Stimulated activated CD4-positive, alpha-beta T cell treated with anti-CD3 and anti-CD28 coated beads, Interleukin-2, amount 100 ng/mL, for 48 hours (primary cell): ENCODE results near the gene POGZ.
A peak's percentile ranks its signal among the peaks of the same experiment; 100 is the strongest.
"Not testable (repeated sequence)": the region's sequence is repeated elsewhere in the genome, so short reads cannot be mapped to it uniquely, and the experiment has no call there.

Experiments used
- DNase-seq, 2 donors: peaks; one replicate each; pipeline ENCODE4 v3.0.0-alpha.2; 2020

Gene POGZ

GRCh38 chr1:151407304-151407703 is 52.0 kb downstream of the POGZ start:
- no peak for DNase-seq

DNA sequence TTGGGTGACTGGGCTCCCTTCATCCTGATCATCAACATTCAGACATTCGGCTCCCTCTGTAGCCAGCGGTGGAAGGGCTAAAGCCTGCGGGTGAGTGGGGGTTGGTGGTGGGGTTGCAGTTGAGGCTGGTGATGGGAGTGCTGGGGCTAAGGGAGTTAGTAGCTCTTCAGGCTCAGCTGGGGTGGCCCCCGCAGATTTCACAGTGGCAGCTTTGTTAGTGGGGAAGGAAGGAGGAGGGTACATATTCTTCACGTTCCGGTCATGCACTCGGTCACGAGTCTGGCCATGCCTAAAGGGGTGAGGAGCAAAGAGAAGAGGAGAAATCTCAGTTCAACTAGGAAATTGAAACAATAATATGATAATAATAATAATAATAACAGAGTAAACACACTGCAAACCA is 53.1 kb downstream of the POGZ start:
- no peak for DNase-seq

DNA sequence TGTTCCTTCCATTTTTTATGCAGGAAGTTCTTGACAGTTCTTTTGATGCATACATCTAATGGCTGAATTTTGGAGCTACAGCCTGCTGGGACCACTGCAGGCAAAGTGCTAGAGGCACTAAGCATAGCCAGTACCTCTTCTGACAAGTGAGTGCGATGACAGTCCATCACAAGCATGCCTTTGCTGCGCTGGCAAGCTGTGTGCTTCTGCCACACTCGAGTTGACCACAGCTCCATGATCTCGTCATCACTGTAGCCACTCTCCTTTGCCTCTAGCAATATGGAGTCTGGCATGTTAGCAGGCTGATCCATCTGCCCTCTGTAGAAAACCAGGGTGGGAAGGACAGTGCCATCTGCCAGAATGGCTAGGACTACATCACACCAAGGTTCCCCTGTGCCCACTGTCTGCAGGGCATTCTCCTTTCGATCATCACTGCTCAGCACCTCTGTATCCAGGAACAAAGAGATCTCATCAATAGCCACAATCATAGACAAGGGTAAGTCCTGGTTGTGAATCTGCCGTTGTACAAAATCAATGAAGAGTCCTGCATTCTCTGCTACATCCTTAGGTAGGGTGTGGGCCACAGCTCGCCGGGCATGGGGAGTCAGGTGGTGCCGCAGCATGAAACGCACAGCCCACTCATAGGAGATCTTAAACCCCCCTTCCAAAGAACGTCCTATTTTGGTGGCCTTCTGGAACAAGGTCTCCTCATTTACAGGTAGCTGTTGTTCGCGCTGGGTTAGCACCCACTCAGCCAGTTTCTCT is 53.9 kb downstream of the POGZ start:
- DNase-seq, result no peak

DNA sequence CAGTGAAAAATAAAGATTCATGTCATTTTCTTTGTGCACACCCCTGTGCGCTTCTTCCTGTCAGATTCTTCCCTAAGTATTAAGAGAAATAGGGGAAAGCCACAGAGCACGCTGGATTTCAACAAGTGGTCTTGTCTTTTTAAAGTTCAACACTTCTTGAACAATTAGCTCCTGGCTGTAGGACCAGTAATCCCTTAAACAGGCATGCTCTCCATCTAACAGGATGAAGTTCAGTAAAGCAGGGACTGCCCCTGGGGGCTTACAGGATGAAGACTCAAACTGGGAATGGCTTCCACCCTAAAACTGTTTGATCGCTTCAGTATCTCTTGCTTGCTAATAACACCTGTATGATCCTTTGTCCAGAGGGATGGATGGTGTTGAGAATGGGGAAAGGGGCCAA is 55.7 kb downstream of the POGZ start:
- DNase-seq, result no peak

- DNase-seq, result no peak
Measured at GRCh38 chr1:151402764-151403163, 56.5 kb downstream of the POGZ start.

DNA sequence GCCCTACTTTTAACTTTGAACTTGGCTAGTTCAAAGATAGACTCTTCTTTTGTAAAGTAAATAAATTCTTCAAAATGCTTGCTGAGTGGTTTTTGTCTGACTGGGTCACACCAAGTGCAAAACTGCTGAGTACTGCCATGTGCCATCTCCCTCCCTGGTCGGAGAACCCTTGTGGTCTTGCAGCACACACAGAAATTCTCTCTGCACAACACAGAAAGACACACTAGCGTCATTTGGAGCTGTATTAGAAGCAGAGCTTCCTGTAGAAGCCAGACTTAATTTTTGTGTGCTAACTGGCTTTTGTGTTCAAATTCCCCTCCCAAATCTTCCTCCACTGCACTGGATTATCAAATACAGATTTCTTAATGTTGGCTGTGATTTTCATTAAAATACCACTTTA is 57.4 kb downstream of the POGZ start:
- DNase-seq, result no peak

DNA sequence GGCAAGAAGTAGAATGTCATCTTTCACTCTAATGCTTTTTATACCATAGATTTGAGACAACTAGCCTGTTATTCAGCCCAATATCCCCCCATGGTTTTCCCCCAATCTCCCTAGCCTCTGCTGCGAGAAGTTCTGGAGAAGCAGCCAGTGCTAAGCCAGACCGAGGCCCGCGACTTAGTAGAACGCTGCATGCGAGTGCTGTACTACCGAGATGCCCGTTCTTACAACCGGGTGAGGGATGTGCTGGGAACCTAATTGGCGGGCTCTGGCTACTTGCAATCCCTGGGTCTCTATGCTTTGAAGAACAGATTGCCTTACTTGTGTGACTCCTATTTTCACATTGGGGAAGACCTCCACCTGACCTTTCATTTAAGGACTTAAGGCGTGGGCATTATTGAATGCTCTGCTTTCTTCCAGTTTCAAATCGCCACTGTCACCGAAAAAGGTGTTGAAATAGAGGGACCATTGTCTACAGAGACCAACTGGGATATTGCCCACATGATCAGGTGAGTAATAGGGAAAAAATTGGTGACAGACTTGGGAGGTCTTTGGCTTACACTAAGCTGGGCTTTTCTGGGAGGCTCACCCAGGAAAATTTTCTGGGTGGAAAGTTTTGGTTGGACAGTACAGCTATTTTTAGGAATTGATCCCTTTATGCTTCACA is 58.0 kb downstream of the POGZ start:
- DNase-seq, result no peak

DNA sequence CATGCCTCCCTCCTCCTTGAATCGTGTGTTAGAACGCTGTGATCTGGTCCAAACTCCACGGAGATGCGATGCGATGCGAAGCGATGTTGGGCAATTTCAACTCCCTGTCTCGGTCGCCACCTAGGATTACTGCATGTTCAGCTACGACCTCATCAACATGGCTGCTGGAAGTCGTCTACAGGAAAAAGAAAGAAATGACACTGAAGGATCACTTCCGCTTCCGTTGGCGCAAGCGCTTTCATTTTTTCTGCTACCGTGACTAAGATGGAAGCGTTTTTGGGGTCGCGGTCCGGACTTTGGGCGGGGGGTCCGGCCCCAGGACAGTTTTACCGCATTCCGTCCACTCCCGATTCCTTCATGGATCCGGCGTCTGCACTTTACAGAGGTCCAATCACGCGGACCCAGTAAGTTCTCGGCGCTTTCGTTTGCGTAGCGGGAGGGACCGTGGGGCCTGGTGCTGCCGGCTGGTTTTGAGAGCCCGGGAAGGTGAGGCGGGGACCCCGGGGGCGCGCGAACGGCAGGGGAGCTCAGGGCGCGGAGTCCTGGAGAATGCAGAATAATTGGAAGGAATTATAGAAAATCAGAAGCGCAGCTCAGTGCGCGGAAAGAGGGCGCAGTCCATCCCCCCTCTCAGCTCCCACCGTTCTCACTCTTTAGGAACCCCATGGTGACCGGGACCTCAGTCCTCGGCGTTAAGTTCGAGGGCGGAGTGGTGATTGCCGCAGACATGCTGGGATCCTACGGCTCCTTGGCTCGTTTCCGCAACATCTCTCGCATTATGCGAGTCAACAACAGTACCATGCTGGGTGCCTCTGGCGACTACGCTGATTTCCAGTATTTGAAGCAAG is 59.7 kb downstream of the POGZ start, which contains the start of gene PSMB4:
PSMB4 (plus strand) TSS at position 250 of the 848 bp plus-strand sequence; CDS start at position 265, 15 bp downstream.
- peak; percentile 62 to 70 for DNase-seq

- DNase-seq, result not testable (repeated sequence)
Measured at GRCh38 chr1:151396265-151396664, 63.0 kb downstream of the POGZ start.

DNA sequence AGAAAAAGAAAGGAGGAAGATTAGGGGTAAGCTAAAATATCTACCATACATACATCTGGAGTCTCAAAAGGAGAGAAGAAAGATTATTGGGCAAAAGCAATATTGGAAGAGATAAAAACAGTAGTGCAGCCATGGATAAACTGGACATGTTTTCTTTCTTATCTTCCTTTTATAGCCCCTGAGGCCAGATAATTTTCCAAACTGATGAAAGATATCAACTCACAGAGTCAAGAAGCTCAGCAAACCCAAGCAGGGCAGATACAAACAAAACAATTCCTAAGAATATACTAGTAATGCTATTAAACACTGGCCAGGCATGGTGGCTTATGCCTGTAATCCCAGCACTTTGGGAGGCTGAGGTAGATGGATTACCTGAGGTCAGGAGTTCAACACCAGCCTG is 65.7 kb downstream of the POGZ start:
- no peak for DNase-seq

DNA sequence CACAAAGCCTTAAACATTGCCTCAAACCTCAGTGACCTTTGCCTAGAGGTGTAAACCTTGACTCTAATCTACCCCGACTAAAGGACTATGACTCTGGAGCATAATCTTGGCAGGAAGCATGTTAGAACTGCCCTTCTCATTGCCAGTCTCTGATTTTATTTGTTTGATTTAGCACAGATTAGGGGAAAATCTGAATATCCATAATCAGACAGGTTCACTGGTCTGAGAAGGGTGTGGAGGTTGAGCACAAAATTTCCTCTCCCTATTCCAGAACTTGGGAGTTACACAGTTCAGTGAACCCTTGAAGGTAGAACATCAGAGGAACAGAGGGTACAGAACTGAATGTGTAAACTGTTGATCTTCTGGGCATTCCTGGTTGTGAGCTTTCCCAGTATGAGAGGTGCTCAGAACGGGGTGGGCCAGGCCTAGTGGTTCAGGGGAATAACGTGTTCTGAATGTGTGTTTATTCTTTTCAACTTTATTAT is 68.2 kb downstream of the POGZ start:
- DNase-seq, result no peak

DNA sequence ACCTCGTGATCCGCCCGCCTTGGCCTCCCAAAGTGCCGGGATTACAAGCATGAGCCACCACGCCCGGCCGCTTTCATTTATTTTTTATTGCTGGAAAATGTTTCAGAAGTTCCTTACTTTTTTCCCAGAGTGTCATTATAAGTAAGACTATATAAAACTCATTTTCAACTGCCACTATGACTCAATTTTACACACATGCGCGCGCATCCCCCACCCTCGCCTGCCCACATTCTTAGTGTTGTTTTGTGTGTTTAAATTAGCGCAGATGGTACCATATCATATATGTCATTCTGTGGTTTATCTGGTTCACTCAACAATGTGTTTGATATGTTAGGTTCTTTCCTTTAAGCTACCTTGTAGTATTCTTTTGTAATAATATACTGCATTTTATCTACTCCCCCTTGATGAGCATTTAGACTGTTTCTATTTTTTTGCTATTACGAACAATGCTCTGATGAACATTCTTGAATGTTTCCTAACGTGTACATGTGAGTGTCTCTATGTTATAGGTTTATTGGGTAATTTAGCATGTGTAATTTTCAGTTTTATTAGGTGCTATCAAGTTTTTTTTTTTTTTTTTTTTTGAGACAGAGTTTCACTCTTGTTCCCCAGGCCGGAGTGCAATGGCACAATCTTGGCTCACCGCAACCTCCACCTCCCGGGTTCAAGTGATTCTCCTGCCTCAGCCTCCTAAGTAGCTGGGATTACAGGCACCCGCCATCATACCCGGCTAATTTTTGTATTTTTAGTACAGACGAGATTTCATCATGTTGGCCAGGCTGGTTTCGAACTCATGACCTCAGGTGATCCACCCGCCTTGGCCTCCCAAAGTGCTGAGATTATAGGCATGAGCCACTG is 68.8 kb downstream of the POGZ start:
- DNase-seq, result not testable (repeated sequence)

GRCh38 chr1:151386002-151386401 is 73.3 kb downstream of the POGZ start:
- DNase-seq, result no peak

DNA sequence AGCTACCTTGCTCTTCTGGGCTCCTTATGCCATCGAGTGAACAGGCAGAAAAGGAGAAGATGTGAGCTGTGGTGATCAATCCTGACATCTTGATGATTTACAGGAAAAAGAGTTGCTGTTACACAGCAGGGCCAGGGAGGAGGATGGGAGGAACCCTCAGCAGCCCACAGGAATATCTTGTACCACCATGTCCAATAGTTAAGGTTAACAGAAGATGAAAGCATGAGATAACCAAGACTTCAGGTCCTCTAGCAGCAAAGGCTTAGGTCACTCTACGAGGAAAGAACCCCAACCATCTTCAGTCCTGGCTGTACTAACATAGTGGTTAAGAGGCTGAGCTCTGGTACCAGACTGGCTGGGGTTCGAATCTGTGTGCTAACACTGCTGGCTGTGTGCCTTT is 74.7 kb downstream of the POGZ start:
- no peak for DNase-seq

- no peak for DNase-seq
Measured at GRCh38 chr1:151377150-151377884, 82.0 kb downstream of the POGZ start.

DNA sequence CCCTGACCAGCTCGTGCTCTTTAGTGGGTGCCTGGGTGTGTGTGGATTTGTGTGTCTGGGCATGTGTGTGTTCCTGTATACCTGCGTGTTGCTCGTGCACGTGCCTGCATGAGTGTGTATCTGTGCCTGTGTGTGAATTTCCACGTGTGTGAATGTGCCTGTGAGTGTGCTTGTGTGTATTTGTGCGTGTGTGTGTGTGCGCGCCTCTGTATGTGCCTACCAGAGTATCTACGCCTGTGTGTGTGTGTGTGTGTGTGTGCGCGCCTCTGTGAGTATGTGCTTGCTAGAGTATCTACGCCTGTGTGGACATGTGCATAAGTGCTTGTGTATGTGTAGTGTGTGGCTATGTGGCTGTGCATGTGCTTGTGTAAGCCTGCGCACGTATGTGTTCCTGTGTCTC is 86.1 kb downstream of the POGZ start:
- no peak for DNase-seq

DNA sequence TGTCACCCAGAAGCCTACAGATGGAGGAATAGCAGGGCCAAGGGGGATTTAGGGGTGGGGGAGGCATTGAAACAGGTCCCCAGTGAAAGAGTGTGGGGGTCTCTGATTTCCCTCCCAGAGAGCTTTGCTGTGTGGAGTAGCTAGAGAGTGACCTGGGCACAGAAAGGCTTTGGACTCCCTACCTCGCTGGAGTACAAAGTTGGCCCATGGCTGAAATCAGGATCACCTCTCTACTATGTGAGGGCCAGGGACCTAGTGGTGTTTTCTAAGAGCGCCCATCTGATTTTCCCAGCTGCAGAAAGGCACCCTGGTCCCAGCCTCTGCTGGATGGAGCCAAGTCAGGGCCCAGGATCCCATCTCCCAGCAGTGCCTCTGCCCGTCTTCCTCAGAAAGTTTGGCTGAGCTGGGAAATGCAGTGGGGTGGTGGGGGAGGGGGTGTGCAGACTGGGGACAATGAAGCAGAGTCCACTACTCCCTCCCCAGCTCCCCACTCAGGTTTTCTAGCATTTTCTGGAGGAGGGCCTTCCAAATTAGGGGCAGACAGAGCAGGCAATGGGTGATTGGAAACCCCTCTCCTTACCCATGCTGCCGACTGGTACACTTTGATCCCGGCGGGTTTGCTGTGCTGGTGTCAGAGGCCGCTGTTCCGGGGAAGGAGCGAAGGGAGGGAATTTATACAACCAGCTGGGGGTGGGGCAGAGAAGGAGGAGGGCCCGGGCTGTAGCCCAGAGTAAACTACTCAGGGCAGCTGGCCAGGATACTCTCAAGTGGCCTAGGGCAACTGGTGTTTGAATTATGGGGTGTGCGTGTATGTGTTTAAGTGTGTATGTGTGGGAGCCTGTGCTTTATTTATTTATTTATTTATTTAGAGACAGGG is 87.0 kb downstream of the POGZ start, which contains the start of gene SELENBP1:
SELENBP1 (minus strand) TSS at position 648 of the 877 bp plus-strand sequence; CDS start at position 584, 64 bp downstream.
- DNase-seq, result no peak

GRCh38 chr1:151371370-151372057 is 87.8 kb downstream of the POGZ start:
- DNase-seq, result no peak

- no peak for DNase-seq
Measured at GRCh38 chr1:151370211-151370911, 88.9 kb downstream of the POGZ start.
